ENCODE results near the gene CTNNA3.

The CTNNA3 gene

GRCh38 chr10:66625709-66626590 lies 1070.0 kb downstream of the CTNNA3 start:
- no peak for DNase-seq

DNA sequence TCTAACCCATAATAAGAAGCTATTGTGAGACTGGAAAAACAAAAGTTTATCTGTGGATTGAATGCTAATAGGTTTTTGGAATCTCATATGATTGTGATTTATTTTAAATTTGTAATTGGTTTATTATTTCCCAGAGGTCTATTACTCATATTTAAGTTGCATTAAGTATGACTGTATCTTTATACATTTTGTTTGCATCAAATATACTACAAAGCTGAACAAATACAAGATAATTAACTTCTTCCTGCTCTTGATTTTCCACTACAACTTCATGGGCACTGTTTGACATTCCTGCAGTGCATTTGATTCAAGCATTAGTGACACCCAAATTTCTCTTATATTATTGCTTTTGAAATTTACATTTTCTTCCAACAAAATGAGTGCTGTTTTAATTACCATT lies 1073.9 kb downstream of the CTNNA3 start:
- DNase-seq = no peak

DNA sequence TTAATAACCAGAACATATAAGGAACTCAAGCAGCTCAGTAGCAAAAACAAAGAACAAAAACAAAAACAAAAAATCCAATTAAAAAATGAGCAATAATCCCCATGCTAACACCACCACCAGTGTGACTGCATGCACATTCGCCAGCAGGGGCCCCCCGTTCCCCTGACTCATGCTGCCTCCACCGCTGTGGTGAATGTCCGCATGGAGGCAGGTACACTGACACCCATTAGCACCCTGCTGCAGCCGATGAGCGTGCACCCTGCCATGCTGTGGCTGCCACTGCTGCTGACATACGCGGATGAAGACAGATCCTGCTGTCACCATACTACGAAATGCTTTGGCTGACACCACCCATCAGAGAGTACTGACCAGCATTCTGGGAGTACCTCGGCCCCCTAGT lies 1091.8 kb downstream of the CTNNA3 start:
- DNase-seq = no peak

DNA sequence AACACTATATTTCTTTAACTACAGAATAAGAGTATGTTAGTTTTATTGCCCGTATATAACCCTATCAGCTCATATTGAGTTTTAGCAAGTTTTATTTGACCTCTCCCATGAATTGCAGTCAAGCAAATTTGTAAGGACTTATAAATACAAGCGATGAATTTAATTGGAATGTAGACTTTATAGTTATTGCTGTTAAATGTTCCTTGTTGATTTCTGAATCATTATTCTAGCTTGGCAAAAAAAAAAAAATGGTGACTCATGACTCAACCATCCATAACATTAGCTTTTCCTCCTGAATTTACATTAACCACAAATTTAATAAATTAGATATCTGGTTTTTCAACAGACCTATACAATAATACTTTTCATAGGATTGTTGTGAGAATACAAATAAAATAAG lies 1104.1 kb downstream of the CTNNA3 start:
- DNase-seq = no peak

DNA sequence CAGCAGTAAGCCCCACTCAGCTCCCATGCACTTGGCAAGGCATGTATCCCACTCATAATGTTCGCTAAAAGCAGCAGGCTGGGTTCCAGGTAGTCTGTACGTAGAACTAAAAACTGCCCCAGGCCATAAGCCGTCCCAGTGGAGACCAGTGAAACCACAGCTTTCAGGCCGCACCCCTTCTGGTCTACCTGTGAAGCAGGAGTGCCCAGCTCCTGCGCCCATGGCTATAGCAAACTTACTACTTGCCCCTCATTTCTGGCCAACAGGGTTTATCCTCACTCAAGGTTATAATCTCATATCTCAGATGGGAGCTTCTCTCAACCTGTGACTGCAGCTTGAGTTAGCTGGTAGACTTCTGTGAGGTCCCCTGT lies 1108.3 kb downstream of the CTNNA3 start:
- no peak for DNase-seq

DNA sequence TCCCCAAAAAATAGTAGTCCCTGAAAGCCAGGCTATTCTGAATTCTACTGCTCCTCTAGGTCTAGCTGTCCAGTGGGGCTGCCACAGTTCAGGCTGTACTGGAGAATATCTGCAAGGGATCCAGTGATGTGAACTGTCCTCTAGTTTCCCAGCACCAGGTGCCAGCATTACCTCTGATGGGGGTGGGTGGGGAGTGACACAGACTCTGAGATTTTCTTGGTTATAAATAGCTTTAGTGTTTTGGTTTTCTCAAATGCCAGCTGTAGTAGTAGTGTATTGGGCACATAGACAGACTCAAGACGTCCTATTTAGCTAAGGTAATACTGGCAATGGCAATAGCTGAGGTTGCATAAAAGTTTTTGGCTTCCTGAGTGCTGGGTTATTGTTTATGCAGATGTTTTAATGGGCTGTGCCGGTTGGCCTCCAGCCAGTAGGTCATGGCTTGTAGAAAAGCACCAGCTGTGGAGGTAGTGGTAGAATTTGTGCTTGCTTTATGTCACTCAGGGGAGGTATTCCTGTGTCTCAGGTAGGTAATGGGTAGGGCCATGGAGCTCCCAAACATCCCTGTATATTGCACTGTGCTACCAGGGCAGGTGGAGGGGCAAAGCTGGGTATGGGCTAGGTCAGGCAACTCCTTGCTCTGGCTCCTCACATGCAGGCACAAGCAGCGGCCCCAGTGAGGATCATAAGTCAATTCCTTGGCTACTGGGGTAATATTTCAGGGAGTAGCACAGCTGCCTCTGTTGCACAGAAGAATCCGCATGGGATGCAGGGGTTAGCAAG lies 1108.9 kb downstream of the CTNNA3 start:
- no peak for DNase-seq

GRCh38 chr10:66586073-66586472 lies 1109.9 kb downstream of the CTNNA3 start:
- DNase-seq = peak; percentile 22

- DNase-seq = no peak
Measured at GRCh38 chr10:66575251-66575855, 1120.6 kb downstream of the CTNNA3 start.

DNA sequence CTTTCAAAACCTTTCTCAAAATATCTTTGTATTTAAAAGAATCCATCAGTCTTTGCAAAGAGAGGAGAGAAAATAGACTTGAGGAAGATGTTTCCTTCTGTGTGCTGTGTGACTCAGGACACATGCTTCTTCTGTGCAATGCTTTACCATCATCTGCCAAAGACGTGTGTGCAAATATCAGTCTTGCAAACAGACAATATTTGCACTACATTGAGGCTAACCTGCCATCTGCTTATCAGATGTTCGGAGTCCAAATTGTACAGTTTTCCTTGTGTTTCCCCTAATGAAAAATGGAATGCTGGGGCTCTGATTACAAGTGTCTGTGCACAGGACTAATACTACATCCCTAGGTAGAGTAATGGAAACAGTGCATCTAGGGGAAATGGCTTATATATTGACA lies 1123.3 kb downstream of the CTNNA3 start:
- DNase-seq = no peak

- no peak for DNase-seq
Measured at GRCh38 chr10:66565999-66566398, 1130.0 kb downstream of the CTNNA3 start.

- no peak for DNase-seq
Measured at GRCh38 chr10:66564287-66564686, 1131.7 kb downstream of the CTNNA3 start.

- DNase-seq = no peak
Measured at GRCh38 chr10:66555061-66555460, 1140.9 kb downstream of the CTNNA3 start.

DNA sequence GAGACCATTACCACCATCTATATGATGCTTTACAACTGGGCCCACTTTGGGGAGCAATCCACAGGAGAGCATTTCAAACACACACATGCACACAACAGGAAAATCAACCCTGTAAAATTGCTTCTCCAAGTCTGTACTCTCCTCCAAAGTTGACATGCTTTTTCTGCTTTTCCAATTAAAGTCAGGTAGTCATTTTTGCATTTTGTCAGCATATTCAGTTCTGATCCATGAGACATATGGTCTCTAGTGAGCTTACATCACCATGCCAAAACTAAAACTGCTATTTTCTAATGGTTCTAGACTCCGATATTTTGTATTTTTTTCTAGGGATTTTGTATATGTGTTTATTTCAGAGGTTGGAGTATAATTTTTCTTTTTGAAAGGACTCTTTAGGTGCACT lies 1143.7 kb downstream of the CTNNA3 start:
- DNase-seq = no peak

GRCh38 chr10:66550351-66550750 lies 1145.6 kb downstream of the CTNNA3 start:
- DNase-seq = no peak

DNA sequence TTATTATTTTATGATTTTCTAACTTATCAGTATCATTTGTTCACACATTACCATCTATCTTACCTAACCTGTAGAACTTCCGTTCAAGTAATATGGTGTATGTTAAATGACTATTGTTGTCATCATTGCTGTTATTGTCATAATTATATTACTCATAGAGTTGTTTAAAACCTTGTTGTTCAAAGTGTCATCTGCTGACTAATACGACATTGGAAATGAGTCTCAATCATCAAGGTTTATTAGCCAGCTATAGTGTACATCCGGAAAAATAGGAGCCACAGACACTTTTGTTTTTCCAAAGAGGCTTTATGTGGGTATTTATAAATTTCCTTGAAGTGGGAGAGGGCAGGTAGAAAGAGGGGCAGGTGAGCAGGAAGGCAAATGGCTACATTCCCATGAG lies 1157.1 kb downstream of the CTNNA3 start:
- no peak for DNase-seq

DNA sequence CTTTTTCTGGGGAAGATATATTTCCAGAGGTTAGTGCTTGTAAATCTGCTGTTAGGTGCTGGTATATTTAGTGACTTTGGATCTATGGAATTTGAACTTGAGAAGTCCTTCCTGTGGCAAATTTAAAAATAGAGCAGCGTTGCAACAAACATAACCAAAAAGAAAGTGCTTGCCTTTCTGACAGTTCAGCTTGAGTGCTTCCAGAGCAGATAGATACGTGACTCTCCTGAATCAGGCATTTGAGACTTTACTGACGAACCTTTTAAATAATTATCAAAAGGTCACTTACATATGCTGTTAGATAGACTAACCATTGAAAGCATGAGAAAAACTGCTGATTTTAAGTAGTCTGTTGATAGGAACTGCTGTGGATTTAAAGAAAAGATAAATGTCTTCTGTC lies 1157.6 kb downstream of the CTNNA3 start:
- no peak for DNase-seq

DNA sequence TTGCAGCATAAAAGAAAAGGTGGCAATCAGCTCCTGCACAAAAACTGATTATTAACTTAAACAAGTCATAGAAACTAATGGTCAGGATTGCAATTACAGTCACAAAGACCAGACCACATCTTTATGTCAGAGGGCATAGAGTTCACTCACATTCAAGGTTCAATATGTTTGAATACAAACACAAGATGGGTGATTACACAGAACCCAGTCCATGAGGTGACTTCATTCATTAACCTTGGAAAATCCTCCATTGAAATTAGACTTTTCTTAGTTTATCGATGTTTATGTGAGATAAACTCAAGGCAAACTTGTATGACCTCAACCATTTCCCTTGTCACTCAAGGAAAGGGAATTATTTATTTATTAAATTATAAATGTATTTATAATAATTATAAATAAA lies 1158.8 kb downstream of the CTNNA3 start:
- no peak for DNase-seq

DNA sequence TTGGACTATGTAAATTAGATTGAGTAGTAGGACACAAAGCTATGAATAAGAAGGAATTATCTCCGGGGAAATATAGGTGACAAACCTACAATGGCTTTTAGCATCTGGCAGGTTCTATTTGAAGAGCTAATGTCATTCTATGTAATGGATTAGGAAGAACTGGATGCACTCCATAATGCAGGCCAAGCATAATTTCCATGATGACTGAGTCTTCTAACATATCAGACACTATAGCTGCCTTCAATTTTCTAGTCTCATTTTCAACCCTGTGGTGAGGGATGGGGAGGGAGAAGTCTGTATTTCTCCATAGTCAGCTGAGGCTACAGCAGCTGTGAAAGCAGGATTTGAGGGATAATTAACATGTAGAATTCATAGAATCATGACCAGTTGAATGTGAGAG lies 1160.6 kb downstream of the CTNNA3 start:
- DNase-seq = no peak

DNA sequence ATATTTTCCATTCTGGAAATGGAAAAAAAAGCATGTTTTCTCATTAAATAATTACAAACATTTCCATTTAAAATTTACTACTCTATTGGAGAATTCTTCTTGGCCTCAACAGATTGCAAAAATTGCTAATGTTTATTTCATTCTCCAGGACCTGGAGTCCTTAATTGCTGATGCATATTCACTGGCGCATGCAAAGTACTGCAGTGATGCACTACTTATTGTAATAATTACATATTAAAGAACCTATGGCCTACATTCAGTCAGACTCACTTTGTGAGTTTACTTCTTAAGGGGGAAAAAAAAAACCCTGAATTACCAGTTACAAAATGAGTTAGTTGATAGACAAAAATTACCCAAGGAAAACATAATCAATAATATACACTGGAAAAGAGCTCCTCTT lies 1161.1 kb downstream of the CTNNA3 start:
- DNase-seq = no peak

DNA sequence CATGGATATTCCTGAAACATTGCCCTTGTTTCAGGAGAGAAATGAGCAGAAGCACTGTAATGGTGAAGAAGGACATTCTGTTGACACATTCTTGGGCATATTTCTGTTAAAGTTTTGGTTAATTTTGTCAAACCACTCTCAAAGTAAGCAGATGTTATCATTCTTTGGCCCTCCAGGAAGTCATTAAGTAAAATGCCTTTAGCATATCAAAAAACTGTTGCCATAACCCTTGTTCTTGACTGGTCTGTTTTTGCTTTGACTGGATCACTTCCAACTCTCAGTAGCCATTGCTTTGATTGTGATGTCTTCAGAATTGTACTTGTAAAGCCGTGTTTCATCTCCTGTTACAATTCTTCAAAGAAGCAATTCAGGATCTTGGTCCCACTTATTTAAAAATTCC lies 1174.5 kb downstream of the CTNNA3 start:
- no peak for DNase-seq

DNA sequence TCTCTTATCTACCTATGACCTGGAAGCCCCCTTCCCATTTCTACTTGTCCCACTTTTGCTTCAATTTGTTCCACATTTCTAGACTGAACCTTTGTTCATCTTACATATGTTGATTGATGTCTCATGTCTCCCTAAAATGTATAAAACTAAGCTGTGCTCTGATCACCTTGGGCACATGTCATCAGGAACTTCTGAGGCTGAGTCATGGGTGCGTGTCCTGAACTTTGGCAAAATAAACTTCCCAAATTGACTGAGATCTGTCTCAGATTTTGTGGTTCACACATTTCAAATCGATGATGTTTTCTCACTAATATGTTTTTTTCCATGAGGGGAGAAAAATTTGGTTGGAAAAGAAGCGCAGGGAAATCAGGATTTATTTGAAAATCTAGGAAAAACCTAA lies 1176.4 kb downstream of the CTNNA3 start:
- no peak for DNase-seq

- DNase-seq = no peak
Measured at GRCh38 chr10:66514666-66515065, 1181.3 kb downstream of the CTNNA3 start.

DNA sequence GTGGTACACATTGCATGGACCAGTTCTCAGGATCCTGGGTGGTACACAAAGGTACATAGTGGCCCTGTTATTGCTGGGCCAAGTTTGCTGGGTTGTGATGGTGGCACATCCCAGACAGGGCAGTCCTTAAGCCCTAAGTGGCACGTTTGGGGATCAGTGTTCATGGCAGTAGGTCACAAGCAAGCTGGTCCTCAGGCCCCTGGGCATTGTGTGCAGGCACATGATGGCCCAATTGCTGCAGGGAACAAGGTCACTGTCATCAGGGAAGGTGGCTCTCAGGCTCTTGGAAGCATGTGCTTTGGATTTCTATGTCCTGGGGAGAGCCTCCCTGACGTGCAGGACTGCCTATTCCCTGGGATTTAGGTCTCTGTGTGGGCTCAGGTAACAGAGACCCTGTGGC lies 1182.5 kb downstream of the CTNNA3 start:
- DNase-seq = no peak

Measured in femur (tissue), 1 donor.